Smooth muscle cell of the brain vasculature (primary cell): ENCODE measurements around the gene TMSB10.
"Not testable (repeated sequence)": the region's sequence is repeated elsewhere in the genome, so short reads cannot be mapped to it uniquely, and the experiment has no call there.

ENCODE experiments used
- DNase-seq: peaks from one replicate; pipeline ENCODE4 v3.0.0-alpha.2; 2012; ENCODE audit warnings: low read depth, low spot score

The TMSB10 gene

GRCh38 chr2:84939426-84940087 lies 34.1 kb downstream of the TMSB10 start:
- DNase-seq: no peak

- DNase-seq: no peak
Observed at GRCh38 chr2:84940088-84940470, 34.6 kb downstream of the TMSB10 start.

- no peak for DNase-seq
Observed at GRCh38 chr2:84940831-84941412, 35.5 kb downstream of the TMSB10 start.

- DNase-seq: no peak
Observed at GRCh38 chr2:84942166-84942565, 36.7 kb downstream of the TMSB10 start.

GRCh38 chr2:84942964-84943421 lies 37.5 kb downstream of the TMSB10 start:
- DNase-seq: no peak

GRCh38 chr2:84944295-84944909 lies 38.9 kb downstream of the TMSB10 start:
- DNase-seq: no peak

GRCh38 chr2:84945838-84946203 lies 40.4 kb downstream of the TMSB10 start:
- DNase-seq: not testable (repeated sequence)

GRCh38 chr2:84946204-84947009 lies 41.0 kb downstream of the TMSB10 start:
- no peak for DNase-seq

- DNase-seq: no peak
Observed at GRCh38 chr2:84947010-84947593, 41.6 kb downstream of the TMSB10 start.

GRCh38 chr2:84953535-84953934 lies 48.1 kb downstream of the TMSB10 start:
- no peak for DNase-seq

GRCh38 chr2:84954329-84954728 lies 48.9 kb downstream of the TMSB10 start:
- no peak for DNase-seq
